ENCODE results near the gene RAB3GAP1. TPM values are rescaled to one million over a fixed set of nuclear protein-coding genes. Genes with fewer than 3 reads are reported as not detected.
"Not testable (repeated sequence)": the region's sequence is repeated elsewhere in the genome, so short reads cannot be mapped to it uniquely, and the experiment has no call there.

The RAB3GAP1 gene
- total RNA-seq, 1 donor from 2014 or later, result 63.6 TPM

DNA sequence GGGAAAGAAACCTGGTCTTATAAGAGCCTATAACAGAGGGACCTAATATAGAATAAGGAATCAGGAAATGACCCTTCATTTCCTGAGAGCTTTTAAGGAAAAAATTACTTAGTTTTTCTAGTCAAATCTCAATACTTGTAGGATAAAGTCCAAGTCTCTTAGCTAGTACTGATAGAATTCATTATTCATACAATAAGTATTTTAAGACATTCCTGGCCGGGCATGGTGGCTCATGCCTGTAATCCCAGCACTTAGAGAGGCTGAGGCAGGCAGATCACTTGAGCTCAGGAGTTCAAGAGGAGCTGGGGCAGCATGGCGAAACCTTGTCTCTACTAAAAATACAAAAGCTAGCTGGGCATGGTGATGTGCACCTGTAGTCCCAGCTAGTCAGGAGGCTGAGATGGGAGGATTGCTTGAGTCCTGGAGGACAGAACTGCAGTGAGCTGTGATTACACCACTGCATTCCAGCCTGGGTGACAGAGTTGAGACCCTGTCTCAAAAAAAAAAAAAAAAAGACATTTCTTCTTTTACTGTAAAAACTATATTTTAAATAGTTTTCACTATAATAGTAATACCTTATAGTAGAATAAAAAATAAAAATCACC lies 3.2 kb downstream of the RAB3GAP1 start:
- peak; percentile 12 for DNase-seq

DNA sequence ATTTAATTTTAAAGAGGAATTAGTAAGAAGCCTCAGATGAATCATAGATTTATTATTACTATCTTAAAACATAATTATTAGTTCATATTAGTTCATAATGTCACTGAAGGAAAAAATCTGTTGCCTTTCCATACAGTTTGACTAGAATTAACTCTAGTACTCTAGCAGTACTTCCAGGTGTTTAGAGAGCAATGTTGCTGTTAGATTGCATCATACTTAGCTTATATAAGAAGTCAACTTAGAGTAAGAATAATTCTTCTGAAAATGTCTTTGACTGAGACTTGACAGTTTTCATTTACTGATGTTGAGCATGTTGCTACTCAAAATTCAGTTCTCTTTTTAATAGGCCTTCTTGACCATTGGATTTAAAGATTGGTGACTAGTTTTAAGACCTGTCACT lies 4.7 kb downstream of the RAB3GAP1 start:
- DNase-seq, result no peak

DNA sequence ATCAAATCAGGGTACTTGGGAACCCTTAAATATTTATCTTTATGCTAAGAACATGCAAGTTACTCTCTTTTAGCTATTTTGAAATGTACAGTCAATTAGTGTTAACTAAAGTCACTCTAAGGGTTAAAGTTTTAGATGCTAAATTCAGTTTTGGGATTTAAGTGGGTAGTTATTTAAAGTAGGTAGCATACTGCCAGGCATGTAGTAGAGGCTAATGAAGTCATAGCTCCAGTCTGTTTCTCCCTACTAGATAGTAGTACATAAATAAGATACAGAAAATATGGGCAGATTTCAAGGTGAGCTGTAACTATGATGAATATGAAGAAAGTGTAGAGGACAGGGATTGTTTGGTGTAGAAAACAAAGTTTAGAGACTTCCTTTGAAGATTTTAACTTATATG lies 7.5 kb downstream of the RAB3GAP1 start:
- DNase-seq, result no peak

DNA sequence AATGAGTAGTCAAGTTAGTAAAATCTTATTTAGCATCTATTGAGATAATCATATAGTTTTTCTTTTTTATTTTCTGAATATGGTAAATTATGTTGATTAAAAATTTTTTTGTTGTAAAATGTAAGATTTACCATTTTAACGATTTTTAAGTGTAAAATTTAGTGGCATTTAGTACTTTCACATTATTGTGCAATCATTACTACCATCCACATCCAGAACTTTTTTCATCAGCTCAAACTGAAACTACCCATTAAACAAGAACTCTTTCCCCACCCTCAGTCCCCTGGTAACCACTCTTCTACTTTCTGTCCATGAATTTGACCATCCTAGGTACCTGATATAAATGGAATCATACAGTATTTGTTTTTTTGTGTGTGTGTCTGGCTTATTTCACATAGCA lies 11.1 kb downstream of the RAB3GAP1 start:
- DNase-seq, result no peak

DNA sequence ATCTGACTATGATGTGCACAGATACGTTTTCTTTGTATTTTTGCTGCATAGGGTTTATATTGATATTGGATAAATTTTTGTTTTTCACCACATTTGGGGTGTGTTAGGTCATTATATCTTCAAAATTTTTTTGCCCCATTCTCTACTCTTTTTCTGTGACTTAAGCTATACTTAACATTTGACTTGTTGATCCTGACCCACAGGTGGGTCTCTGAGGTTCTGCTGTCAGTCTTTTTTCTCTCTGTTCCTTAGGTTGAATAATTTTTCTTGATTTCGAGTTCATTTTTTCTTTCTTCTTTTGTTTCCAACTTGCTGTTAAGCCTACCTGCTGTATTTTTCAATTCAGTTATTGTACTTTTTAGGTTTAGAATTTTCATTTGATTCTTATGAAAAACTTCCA lies 12.1 kb downstream of the RAB3GAP1 start:
- no peak for DNase-seq

DNA sequence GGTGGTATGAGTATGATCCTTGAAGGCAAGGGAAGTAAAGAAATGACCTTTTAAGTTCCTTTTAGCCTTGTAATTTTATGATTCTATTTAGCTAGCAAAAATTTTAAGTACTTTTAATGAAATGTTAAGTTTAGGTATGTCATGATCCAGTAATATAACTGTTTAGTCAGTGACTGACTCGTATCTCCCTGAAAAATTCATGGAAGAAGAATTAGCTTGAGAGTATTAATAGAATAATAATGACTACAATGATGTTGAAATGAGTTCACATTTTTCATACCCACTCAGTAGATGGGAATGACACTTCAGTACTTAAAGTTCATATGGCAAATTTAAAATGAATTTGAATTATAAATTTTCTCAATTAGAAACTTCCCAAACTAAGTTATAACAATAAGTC lies 14.6 kb downstream of the RAB3GAP1 start:
- DNase-seq, result no peak

DNA sequence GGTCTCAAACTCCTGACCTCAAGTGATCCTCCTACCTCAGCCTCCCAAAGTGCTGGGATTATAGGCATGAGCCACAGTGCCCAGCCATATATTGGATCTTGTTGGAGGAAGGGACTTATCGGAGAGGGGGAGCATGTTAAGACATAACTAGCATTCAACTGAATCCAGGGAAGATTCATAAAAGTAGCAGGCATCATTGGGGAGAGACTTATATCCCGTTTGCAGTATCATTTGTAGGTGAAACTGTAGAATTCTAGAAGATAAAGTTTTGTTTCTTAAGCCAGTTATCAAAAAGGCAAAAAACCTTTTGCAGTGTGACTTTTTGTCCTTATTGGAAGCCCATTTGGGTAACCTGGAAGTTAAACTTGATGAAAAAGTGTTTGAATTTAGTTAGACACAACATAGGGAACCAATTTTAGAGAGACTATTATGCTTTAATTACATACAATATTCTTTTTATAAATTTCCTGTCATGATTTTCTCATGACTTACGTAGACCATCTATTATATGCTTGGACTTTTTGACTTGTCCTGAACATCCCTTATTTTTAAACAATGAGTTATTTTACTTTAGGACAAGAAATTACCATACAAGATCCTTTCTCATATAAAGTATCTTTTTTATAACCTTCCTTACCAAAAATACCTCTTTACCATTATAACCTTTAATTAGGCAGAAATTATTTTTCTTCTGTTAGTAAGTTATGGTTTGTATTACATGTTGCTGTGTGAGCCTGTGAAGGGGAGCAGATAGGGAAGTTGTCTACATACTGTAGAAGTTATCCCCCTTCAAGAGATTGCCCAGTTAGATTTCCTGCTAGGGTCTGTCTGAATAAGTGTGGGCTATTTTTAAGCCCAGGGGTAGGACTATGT lies 20.3 kb downstream of the RAB3GAP1 start:
- DNase-seq, result peak; percentile 12

DNA sequence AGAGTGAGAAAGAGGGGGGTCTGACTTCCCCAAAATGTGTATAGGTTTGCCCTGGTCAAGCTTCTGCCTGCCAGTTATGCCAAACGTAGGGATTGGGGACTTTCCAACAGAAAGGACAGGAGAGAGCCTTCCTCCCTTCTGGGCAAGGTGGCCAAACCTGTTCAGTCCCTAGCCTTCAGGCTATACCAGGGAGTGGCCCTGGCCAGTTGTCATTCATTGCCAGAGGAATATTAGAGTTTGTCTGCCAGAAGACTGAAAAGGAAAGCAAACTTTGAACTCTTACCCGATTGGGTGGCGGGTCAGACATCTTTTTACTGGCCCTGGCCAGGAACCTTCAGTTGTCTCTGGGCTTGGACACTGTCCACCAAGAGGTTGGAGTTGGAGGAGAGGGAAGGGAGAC lies 22.1 kb downstream of the RAB3GAP1 start:
- no peak for DNase-seq

DNA sequence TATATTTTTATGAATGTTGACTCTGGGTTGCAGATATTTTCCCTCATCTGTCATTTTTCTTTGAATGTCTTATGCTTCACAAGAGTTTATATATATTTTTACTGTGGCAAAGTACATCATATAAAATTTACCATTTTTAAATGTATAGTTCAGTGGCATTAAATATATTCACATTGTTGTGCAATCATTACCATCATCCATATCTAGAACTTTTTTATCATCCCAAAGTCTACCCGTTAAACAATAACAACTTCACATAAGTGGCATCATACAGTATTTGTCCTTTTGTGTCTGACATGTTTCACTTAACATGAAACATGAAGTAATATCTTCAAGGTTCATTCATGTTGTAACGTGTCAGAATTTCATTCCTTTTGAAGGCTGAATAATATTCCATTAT lies 24.5 kb downstream of the RAB3GAP1 start:
- no peak for DNase-seq

DNA sequence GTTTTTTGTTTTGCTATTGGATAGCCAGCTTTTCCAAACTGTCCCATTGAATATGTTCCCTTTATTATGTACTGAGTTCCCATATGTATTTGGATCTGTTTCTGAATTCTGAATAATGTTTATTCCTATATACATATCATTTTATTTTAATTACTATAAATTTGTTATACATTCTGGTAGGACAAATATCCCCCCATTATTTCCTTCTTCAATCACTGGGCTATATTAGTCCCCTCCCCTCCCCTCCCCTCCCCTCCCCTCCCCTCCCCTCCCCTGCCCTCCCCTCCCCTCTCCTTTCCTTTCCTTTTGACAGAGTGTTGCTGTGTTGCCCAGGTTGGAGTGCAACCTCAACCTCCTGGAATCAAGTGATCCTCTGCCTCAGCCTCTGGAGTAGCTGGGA lies 26.3 kb downstream of the RAB3GAP1 start:
- DNase-seq, result no peak

DNA sequence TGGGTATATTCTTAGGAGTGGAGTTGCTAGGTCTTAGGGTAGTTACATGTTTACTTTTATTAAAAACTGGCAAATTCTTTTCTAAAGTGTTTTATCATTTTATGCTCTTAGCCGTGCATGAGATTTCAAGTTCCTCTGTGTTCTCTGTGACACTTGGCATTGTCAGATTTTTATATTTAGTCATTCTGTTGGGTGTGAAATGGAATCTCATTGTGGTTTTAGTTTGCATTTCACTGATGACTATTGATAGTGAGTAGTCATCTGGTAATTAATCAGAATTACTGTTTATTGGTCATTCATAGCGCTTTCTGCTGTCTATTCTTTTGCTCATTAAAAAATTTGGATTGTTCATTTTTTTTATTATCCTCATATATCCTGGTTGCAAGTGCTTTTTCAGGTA lies 34.1 kb downstream of the RAB3GAP1 start:
- no peak for DNase-seq

DNA sequence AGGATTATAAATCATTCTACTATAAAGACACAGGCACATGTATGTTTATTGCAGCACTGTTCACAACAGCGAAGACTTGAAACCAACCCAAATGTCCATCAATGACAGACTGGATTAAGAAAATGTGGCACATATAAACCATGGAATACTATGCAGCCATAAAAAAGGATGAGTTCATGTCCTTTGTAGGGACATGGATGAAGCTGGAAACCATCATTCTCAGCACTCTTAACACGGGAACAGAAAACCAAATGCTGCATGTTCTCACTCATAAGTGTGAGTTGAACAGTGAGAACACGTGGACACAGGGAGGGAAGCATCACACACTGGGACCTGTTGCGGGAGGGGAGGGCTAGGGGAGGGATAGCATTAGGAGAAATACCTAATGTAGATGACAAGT lies 37.5 kb downstream of the RAB3GAP1 start:
- DNase-seq, result not testable (repeated sequence)

DNA sequence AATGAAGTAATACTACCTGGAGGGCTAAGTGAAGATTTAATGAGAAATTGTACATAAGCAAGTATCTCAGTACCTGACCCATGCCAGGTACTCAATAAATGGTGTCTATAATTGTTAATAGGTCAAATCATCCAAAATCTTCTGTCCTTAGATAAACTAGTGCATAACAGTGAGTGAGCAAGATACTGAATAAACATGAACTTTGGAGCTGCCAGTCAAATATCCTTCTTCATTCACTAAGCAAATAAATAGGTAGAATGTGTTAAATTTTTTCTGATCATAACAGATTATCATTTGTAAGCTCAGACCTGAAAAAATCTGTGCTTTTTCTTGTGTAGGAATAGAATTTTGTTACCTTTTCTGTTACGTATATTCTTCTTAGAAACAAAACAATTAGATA lies 39.6 kb downstream of the RAB3GAP1 start:
- no peak for DNase-seq

DNA sequence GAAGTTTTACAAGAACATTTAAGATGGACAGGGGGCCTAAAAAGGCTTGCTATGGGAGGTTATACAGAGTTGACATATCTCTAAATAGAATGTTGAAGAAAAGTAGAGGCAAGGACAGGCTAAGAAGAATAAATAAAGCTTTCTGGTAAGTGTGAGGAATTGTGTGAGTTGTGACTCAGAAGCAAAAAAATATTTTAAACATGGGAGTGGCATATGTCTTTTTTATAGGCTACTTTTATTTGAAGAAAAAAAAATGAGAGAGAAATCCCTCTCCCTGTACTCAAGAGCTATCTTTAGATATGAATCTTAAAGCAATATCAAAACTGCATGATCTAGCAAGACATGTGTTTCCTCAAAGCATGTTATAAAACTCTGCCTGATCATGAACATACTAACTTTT lies 41.1 kb downstream of the RAB3GAP1 start:
- DNase-seq, result no peak

DNA sequence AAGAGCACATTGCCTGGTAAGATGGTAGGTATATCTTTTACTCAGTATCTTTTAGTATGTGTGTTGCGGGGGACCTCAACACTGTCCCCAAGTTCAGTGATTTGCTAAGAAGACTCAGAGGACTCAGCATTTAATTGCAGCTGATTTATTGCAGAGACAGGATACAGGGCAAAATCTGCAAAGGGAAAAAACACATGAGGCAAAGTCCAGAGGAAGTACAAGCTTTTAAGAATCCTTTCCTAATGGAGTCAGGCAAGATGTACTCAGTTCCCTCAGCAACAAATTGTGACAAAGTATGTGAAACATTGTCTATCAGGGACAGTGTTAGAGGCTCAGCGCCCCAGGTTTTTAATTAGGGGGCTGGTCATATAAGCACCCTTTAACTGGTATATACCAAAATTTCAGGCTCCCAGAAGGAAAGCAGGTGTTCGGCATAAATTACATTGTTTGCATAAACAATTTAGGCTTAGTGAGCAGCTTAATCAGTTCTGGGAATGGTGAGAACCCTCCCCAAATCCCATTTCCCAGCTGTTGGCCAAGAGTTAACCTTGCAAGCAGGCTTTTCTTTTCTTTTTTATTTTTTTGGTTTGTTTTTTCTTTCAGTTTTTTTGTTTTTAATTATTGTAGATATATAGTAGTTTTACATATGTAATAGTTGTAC lies 41.7 kb downstream of the RAB3GAP1 start:
- peak; percentile 13 for DNase-seq

DNA sequence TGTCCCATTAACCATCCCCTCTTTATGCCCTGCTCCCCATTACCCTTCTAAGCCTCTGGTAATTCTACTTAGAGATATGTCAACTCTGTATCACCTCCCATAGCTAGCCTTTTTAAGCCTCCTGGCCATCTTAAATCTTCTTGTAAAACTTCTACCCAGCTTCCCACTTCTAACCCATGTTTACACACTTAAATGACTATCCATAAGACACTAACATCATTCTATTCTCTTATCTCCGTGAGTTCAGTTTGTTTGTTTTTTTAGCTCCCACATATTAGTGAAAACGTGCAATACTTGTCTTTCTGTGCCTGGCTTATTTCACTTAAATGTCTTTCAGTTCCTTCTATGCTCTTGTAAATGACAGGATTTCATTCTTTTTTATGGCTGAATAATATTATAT lies 42.4 kb downstream of the RAB3GAP1 start:
- no peak for DNase-seq

DNA sequence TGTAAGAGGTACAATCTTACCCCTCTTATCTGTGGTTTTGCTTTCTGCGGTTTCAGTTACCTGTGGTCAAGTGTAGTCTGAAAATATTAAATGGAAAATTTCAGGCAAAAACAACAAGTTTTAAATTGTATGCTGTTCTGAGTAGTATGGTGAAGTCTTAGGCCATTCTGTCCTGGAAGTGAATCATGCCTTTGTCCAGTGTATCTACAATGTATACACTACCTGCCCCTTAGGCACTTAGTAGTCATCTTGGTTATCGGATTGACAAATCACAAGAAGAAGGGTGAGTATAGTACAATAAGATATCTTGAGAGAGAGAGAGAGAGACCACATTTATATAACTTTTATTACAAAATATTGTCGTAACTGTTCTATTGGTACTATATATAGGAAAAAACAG lies 43.5 kb downstream of the RAB3GAP1 start:
- no peak for DNase-seq

DNA sequence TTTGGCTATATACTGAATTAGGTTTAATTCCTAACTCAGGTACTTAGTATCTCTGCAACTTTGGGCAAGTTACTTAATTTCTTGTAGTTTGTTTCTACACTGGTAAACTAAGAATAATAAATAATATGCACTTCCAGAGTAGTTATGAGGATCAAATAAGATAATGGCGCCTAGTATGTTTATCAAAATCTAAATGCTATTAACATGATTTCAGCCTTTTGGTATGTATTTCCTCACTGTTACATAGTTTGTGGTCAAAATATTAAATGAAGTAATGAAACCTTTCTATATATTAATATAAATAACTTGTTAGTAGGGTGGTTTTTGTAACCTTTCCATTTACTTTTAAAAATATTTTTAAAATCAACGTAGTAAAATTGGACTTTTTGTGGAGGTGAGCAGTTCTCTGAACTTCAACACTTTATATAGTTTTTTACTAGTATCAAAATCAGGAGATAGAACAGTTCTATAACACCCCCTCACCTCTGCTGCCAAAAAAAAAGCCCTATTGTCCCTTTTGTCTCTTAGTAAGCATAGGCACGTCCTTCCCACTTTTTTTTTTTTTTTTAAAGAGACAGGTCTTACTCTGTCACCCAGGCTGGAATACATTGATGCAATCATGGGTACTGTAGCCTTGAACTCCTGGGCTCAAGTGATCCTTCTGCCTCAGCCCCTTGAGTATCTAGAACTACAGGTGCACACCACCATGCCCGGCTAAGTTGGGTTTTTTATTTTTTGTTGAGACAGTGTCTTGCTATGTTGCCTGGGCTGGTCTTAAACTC lies 44.8 kb downstream of the RAB3GAP1 start:
- no peak for DNase-seq

DNA sequence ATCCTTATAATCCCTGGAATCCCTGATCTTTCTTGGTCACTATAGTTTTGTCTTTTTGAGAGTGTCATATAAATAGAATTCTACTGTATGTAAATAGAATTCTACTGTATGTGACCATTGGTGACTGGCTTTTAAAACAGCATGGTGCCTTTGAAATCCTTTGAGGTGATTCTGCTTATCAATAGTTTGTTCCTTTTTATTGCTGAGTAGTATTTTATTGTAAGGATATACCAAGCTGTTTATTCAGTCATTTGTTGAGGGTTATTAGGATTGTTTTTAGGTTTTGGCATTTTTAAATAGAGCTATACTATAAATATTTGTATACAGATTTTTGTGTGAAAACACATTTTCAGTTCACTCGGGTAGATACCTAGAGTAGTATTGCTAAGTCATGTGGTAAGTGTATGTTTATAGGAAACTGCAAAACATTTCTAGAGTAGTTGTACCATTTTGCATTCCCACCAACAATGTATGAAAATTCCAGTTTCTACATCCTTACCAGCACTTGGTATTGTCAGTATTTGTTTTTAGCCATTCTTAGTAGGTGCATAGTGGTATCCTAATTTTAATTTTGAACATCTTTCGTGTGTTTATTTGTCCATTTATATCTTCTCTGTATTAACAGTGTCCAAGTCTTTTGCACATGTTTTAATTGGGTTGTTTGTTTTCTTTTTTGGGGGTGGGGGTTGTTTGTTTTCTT lies 45.6 kb downstream of the RAB3GAP1 start:
- DNase-seq, result no peak

DNA sequence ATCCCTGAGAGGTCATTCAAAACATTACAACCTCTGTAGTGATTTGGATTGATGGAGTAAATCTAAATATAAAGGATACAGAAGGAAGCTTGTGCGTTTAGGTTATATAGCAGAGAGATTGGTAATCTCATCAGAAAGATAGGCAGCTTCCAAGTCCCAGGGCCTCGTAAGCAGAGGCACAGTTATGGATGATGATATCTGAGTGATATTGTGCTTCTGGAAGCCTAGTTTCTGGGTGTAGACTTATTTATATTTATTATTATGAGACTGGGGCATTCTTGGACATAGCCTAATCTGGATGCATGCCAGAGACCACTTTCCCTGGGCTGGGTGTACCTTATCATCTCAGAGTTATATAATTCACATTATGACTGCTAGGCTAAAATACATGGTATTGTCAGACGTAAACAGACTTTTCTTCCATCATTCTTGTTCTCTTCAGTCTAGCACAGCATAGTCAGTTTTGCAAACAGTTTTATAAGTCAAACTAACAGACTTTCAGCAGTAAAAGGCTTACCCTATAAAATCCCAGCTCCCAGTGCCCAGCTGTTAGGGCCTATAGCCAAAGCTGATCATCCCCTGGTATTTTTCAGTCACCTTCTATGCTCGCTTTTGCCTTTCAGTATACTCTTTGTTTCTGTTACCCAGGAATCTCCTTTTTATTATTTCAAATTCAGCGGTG lies 47.9 kb downstream of the RAB3GAP1 start:
- DNase-seq, result peak; percentile 13

DNA sequence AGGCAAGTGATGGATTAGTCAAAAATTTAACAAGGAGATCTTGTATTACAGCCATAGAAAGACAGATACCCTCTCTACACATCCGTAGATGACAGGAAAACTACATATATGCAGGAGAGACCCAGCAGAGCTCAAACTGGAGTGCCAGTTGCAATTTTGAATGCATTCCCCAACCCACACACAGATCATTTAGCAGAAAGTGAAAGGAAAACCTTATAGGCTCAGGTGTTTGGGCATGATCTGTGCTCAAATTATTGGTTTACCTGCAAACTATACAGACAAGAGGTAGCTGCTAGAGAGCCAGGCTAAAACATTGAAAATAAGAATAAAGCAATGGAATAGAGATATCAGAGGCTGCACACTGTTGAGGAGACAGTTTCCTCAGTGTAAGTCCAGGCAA lies 51.8 kb downstream of the RAB3GAP1 start:
- DNase-seq, result no peak

Measured in tongue (tissue), 2 donors.